SK-N-DZ (cell line): ENCODE results near the gene CAPS2. TPM values are rescaled to one million over a fixed set of nuclear protein-coding genes. Genes with fewer than 3 reads are reported as not detected.
"Not testable (repeated sequence)": the region's sequence is repeated elsewhere in the genome, so short reads cannot be mapped to it uniquely, and the experiment has no call there.

Experiments
- DNase-seq: peaks from one replicate; pipeline ENCODE4 v3.0.0-alpha.2; 2015; ENCODE audit warnings: low spot score
- polyA plus RNA-seq, 2 experiments: library from polyadenylated mRNA; depleted of rRNA; stranded (reverse); fragments of >200 nt; gene quantifications; 2 replicates each; pipeline ENCODE4 v1.2.3, GENCODE V29; 2014

Gene CAPS2
- 8.4 and 9.2 TPM in 2 replicates for polyA plus RNA-seq (2014; cell fraction: cytosol; rRNA removed)
- 14.6 and 15.8 TPM in 2 replicates for polyA plus RNA-seq (2014; cell fraction: nucleus; rRNA removed)

DNA sequence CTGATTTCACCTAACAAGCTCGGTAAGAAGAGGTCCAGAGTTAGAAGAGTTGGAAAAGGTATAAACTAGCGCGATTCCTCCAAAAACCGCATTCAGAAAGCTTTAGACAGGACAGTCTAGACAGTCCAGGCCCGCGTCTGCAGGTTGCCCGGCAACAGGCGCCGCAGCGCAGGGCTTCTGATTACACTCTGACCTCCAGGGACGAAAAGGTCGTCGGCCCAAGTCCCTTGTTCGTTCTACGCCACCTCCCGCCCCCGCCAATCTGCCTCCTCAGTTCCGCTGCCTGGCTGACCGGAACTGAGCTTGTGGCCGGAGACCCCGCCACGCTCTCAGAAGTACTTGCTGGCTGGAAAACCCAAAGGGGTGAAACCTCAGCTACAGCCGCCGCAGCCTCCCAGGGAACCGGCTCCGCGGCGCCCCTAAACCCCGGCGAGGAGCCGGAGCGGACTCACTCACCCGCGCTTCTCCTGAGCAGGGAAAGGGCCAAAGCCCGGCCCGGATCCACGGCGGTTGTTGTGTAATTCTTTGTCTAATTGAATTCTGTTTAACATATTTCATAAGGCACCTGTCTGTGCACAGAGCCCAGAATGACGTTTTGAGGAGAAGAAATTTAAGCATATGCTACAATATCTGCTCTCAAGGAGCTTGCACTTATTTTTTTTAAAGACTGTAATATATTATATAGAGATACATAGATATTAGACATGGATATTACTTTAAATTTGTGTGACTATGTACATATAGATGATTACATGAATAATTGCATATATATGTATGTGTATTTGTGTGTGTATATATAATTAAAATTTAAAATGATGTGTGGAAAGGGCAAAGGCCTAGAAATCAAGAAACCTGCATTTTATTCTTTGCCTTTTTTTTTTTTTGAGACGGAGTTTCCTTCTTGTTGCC lies at the start of gene CAPS2:
Gene CAPS2 (minus strand): TSS at position 407 of the 909 bp plus-strand sequence. CDS start 3,826 bp downstream, outside the sequence.
- peak; percentile 84 for DNase-seq

DNA sequence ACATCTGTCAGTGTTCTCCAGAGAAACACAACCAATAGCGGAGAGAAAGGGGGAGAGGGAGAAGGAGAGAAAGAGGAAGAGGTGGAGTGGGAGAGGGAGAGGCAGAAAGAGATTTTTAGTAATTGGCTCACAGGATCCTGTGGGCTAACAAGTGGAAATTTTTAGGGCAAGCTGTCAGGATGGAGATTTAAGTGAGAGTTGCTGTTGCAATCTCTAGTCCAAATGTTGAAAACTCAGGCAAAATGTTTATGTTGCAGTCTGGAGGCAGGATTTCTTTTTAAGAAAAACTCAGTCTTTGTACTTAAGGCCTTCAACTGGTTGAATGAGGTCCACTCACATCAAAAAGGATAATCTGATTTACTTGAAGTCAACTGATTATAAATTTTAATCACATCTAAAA lies 48.2 kb upstream of the CAPS2 start:
- DNase-seq: no peak

DNA sequence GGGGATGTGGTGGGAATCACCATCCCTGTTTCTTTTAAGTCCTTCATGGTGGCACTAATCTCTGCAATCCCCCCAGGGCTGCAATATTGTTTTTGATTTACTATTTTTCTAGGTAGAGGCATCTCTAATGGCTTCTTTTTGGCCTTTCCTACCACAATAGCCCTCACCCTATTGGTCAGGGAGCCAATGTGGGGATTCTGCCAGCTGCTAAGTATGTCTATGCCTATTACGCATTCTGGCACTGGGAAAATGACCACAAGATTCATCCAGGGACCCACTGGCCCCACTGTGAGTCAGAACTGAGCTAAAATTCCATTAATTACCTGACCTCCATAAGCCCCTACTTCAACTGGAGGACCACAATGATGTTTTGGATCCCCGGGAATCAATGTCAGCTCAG lies 44.8 kb upstream of the CAPS2 start:
- no peak for DNase-seq

DNA sequence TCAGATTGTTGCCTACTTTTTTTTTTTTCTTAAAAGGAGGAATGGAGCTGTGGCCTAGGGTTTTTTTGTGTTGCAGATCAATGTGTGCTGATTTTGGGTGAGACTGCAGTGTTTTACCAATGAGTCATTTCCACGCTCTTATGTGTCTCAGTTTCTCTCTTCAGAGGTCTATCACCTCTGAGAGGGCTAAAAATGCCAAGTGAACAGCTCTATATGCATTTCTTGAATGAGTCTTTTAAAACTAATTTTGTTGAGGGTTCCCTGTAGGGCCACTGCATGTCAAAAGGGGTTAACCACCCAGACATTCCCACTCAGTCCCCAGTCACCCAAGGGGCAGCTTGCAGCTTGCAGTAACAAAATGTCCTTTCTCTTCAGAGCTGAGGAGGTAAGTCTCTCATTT lies 36.5 kb upstream of the CAPS2 start:
- no peak for DNase-seq

DNA sequence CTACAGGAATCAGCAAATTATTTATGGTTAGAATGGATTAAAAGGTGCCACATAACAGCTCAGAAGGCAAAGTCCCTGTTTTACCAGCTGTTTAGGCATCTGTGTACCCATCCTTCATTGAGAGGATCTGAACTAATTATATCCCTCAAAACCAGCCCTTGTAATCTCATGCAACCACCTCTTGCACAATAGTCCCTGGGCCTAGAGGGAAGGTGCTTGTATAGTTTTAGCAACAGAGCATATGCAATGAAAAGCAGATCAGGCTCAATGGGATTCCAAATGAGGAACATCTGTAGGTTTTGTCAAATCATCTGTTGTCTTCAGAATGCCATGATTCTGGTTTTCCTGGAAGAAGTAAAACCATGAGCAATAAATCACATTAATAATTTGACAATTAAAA lies 34.8 kb upstream of the CAPS2 start:
- DNase-seq: no peak

DNA sequence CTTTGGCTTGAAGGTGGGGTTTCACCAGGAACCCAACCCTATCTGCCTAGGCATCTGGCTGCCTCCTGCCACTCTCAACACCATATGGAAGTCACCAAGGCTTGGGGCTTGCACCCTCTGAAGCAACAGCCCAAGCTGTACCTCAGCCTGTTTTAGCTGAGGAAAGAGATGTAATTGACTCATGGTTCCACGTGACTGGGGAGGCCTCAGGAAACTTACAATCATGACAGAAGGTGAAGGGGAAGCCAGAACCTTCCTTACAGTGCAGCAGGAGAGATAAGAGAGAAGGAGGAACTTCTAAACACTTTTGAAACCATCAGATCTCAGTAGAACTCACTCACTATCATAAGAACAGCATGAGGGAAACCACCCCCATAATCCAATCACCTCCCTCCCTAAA lies 31.3 kb upstream of the CAPS2 start:
- no peak for DNase-seq

DNA sequence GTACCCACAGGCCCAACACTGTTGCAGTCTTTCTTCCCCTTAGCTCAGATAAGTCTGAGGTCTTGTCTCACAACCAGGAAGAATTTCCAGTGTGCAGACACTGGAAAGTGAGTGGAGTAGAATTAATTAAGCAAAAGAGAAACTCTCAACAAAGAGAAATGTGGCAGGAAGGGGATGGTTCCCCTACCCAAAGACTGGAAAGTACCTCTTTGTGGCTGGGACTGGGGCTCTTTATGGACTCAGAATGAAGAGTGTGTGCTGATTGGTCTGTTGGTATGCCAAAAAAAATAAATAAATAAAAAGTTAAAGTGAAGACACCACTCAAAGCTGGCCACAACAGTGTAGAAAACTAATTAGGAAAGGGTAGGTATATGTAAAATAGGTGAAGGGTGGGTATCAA lies 30.8 kb upstream of the CAPS2 start:
- no peak for DNase-seq

DNA sequence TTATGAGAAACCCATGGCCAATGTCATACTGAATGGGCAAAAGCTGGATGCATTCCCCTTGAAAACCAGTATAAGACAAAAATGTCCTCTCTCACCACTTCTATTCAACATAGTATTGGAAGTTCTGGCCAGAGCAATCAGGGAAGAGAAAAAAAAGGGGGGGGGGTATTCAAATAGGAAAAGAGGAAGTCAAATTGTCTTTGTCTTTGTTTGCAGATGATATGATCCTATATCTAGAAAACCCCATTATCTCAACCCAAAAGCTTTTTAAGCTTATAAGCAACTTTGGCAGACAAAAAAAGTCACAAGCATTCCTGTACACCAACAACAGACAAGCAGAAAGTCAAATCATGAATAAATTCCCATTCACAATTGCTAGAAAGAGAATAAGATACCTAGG lies 23.9 kb upstream of the CAPS2 start:
- no peak for DNase-seq

DNA sequence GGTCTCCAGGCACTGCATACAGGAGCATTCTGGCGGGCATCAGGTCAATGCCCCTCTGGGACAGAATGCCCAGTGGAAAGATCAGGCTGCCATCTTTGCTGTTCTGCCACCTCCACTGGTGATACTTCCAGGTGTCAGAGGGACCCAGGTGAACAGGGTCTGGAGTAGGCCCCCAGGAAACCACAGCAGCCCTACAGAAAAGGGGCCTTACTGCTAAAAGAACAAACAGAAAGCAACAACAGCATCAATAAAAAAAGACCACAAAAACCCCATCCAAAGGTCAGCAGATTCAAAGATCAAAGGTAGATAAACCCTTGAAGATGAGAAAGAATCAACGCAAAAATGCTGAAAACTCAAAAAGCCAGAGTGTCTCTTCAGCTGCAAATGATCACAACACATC lies 20.3 kb upstream of the CAPS2 start:
- no peak for DNase-seq

DNA sequence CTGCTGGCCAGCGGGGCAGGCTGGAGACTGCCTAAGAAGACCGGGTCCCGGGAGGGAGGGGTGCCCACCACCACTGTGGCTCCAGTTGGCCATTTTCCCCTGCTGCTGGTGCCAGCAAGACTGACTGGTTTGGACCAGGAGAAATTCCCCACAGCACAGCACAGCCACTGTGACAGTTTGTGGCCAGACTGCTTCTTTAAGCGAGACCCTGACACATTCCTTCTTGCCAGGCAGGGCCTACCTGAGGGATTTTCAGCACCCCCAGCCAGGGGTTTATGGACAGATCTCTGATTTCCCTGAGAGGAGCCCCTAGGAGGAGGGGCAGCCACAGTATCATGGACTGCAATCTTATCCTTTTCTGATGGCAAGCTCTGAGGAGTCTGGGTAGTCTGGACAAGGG lies 19.8 kb upstream of the CAPS2 start:
- no peak for DNase-seq

DNA sequence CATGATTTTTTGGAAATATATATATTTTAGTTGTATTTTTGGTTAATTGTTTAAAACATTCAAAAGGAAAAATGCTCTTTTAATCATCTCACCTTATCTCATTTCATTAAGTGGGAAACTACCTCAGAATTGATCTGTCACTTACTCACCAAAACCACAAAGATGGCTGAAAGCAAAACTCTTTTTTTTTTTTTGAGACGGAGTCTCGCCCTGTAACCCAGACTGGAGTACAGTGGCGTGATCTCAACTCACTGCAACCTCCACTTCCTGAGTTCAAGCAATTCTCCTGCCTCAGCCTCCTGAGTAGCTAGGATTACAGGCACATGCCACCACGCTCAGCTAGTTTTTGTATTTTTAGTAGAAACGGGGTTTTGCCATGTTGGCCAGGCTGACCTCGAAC lies 16.1 kb upstream of the CAPS2 start:
- DNase-seq: not testable (repeated sequence)

DNA sequence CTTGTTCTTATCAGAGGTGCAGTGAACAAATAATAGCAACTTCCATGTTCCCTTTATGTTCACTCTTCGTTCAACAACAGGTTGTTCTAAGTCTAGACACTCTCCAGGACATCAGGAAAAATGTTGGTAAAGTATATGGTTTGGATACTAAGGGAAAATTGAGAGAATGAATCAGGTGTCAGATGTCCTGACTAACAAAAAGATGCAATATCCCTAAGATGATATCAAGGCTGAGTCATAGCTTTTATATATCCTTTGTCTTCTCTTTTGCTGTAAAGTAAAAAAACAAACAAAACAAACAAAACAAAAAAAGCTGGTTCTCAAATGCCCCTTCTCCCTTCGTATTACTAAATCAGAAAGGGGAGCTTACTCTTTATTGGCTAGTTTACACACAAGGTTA lies 15.4 kb upstream of the CAPS2 start:
- DNase-seq: no peak

DNA sequence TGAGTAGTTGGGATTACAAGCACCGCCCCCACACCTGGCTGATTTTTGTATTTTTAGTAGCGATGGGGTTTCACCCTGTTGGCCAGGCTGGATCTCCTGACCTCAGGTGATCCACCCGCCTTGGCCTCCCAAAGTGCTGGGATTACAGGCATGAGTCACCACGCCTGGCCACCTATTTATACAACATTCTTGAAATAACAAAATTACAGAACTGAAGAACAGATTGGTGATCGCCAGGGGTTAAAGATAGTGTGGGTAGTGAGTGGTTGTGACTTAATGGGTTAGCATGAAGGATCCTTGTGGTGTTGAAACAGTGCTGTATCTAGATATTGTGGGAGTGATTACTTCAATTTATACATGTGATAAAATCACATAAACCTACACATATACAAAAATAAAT lies 11.7 kb upstream of the CAPS2 start:
- DNase-seq: no peak

DNA sequence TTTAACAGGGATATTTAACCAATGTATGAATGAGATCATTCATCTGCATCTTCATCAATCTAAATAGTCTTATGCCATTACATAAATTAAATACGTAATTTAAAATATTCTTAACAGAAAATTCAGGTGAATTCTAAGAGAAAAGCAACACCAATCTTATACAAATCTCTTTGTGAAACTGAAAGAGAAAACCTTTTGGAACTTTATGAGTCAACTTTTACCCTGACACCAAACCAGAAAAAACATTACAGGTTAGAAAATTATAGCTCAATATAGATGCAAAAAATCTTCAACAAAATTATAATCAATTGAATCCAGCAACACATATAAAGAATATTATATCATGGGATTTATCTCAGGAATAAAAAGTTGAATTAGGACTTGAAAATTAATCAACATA lies 7.8 kb upstream of the CAPS2 start:
- DNase-seq: no peak

DNA sequence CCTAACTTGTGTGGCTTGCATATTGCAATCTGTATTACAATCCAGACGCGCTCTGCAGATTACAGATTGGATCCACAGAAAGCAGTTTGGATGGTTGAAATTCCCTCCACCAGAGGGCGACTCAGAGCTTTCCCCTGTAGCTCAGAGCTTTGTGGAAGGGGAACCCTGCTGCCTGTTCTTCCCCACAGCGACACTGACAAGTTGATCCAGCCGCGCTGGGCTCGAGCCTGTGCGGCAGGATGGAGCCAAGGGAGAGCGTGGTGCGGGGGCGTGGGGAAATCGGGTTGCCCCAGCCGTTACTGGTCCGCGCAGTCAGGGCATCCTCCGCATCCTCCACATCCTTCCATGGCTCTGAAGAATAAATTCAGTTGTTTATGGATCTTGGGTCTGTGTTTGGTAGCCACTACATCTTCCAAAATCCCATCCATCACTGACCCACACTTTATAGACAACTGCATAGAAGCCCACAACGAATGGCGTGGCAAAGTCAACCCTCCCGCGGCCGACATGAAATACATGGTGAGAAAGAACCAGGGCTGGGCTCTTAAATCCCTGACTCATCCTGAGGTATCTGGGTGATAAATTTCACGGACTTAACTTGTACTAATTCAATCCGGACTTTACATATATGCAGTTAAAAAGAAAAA lies 4.4 kb upstream of the CAPS2 start, which contains the start of gene GLIPR1L1:
Gene GLIPR1L1 (plus strand): TSS at position 287 of the 647 bp plus-strand sequence. CDS start 59 bp downstream, at position 346.
- DNase-seq: peak; percentile 95

DNA sequence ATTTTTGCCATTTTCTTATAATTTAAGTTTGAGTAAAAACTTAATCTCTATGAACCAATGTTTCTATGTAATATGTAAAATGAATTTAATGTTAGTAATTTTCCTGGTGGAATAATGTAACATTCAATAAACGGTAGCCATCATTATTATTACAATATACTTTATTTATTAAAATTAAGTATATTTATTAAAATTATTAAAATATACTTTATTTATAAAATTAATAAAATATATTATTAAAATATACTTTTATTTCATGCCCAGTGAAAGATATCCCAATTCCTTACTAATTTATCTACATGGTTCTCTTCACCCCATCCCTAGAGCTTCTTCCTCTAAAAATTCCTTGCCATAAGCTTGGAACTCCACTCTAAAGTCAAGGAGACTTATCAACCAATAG lies 2.5 kb downstream of the CAPS2 start:
- DNase-seq: no peak

DNA sequence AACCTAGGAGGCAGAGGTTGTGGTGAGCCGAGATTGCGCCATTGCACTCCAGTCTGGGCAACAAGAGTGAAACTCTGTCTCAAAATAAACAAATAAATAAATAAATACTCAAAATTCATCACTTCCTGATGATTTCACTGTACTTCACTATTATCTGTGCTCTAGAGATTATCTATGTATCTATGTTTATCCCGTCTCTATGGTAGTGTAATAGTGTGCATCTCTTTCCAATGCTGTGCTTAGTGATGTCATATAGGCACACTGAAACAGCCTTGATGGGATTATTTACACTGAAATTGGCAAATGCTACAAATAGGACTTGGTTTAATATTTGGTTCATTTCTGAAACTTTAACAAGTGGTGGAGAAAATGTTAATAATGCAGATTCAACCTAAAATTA lies 6.5 kb downstream of the CAPS2 start:
- DNase-seq: no peak

DNA sequence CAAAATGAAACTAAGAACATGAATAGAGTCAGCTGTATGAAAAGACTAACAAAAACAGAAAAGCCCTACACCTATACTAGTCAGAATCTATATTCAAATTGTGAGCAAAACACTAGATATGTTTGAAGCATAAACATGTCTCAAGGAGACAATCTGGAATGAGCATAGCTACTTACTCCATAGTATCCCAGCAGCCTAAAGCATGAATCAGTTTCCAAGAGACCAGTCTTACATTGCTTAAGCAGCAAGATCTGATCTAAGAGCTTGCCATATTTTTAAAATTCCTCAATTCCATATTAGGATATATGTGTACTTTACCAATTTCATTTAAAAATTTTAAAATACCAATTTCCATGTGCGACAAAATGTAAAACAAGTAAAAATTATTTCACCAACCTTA lies 7.7 kb downstream of the CAPS2 start:
- no peak for DNase-seq

DNA sequence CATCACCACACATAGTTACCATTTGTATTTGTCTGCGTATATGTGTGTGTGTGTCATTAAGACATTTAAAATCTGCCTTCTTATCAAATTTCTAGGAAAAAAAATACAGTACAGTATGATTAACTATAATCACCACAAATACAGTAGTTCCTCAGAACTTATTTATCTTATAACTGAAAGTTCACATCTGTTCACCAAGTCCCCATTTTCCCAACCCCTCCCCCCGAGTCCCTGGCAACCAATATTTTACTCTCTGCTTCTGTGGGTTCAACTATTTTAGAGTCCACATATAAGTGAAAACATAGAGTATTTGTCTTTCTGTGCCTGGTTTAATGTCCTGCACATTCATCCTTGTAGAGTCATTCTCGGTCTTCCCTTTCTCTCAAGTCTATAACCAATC lies 12.3 kb downstream of the CAPS2 start:
- no peak for DNase-seq

DNA sequence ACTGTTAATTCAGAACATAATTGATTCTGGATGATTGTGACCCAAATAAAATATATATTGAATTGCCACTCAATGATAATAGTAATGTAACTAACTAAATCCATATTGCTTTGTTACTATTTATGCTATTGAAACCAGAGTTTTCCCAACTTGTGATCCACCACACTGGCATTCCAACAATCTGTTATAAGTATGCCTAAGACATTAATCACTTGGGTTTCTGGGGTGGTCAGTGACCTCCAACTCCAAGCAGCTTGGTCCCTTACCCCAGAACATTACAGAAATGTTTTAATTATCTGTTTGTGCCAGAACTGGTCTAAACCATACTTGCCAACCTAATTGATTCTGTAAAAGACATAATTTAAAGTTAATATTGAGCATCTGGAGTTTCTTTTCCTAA lies 14.6 kb downstream of the CAPS2 start:
- DNase-seq: no peak

DNA sequence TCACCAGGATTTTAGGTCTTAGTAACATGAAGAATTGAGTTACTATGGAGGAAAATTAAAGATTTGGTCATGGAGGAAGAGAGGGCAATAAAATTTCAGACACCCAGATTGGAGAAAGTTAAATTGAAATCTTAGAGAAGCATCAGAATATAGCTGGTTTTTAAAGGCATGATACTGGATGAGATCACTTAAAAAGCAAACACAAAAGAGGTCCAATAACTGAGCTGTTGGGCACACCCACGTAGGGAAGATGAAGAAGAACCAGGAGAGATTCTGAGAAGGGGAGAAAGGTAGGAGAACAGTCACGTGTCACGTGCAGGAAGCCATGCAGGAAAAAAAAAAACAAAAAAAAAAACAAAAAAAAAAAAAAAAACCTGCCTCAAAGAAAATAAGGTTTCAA lies 18.8 kb downstream of the CAPS2 start:
- DNase-seq: no peak

DNA sequence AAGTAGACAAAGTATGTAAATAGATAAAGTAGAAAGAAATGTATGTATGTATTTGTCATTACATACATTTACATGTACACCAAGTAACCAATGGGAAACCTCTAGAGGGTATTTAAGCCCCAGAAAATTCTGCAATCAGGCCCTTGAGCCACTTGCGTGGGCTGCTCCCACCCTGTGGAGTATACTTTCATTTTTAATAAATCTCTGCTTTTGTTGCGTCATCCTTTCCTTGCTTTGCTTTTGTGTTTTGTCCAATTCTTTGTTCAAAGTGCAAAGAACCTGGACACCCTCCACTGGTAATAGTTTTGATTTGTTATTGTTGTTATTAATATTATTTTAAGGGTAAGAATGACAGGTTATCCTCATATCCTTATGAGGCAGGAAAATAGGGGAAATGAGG lies 21.8 kb downstream of the CAPS2 start:
- DNase-seq: no peak
